Upper lobe of right lung (tissue), 1 donor: ENCODE data around the gene NEB. TPM values are rescaled to one million over a fixed set of nuclear protein-coding genes. Genes with fewer than 3 reads are reported as not detected.

Experiments used
- ATAC-seq: fragments of 200-7000 bp; cut with Tn5 transposase; one replicate; pipeline ENCODE4 v1.9.1; 2020; ENCODE audit warnings: mild to moderate bottlenecking, moderate library complexity
- DNase-seq: peaks from one replicate; pipeline ENCODE4 v3.0.0-alpha.2; 2020
- H3K27ac ChIP-seq: fragments of 200-600 bp; one replicate; pipeline ENCODE4 v1.8.0; 2022
- H3K27me3 ChIP-seq: fragments of 200-600 bp; one replicate; pipeline ENCODE4 v1.8.0; 2022; ENCODE audit warnings: mild to moderate bottlenecking
- H3K36me3 ChIP-seq: fragments of 200-600 bp; one replicate; pipeline ENCODE4 v1.8.0; 2022
- H3K4me1 ChIP-seq: fragments of 200-600 bp; one replicate; pipeline ENCODE4 v1.8.0; 2022
- H3K4me3 ChIP-seq: fragments of 200-600 bp; one replicate; pipeline ENCODE4 v1.8.0; 2022; ENCODE audit warnings: mild to moderate bottlenecking
- H3K9me3 ChIP-seq: fragments of 200-600 bp; one replicate; pipeline ENCODE4 v1.8.0; 2022
- intact Hi-C: fragments of 100-400 bp; cut with DNase I; formaldehyde crosslinking; loops from one replicate; pipeline ENCODE4 v1.11.0; 2022
- total RNA-seq: library from RNA; stranded (reverse); fragmentation: NEBNext Ultra II Directional; extraction: Animal tissue kit (Norgen Biotek cat#: 25700); gene quantifications from one replicate; pipeline ENCODE4 v1.2.1, GENCODE V29; 2021
- TF ChIP-seq, protein P1 (sequence below): fragments of 200-600 bp; IDR thresholded peaks from one replicate; pipeline ENCODE4 v1.8.0; 2022; ENCODE audit warnings: antibody characterized with exemption
- donor health status: DM: no; HTN: yes; CAD: no; lungs with severe emphysema.

Gene NEB
- total RNA-seq, 1 donor from 2014 or later: 1.9 TPM

DNA sequence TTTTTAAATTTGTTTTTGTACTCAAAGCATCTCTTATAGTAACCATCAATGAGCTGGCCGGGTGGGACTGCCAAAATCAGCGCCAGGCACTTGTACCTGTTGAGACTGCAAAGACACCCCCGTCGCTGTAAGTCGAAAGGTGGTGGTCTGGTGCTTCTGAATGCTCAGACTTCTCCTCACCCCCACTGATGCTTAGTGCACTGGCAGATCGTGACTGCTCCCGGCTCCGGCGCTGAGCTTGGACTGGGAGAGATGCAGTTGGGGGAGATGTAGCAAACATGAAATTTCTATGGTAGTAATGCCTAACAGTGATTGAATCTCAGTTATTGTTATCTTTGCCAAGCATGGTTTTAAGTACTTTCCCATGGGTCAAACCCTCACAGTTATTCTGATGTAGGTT is 244.0 kb downstream of the NEB start:
- Histone ChIP-seq H3K9me3 (no peaks in the 10 kb centered on the region), H3K4me3 (no peak overlapping the region), H3K4me1 (no peaks in the 10 kb centered on the region), H3K27me3 (no peaks in the 10 kb centered on the region), H3K36me3 (peaks cover 7% of the 10 kb centered on the region), H3K27ac (no peak overlapping the region)
- no peak for ATAC-seq
- DNase-seq: no peak
- TF ChIP-seq, protein P1, sequence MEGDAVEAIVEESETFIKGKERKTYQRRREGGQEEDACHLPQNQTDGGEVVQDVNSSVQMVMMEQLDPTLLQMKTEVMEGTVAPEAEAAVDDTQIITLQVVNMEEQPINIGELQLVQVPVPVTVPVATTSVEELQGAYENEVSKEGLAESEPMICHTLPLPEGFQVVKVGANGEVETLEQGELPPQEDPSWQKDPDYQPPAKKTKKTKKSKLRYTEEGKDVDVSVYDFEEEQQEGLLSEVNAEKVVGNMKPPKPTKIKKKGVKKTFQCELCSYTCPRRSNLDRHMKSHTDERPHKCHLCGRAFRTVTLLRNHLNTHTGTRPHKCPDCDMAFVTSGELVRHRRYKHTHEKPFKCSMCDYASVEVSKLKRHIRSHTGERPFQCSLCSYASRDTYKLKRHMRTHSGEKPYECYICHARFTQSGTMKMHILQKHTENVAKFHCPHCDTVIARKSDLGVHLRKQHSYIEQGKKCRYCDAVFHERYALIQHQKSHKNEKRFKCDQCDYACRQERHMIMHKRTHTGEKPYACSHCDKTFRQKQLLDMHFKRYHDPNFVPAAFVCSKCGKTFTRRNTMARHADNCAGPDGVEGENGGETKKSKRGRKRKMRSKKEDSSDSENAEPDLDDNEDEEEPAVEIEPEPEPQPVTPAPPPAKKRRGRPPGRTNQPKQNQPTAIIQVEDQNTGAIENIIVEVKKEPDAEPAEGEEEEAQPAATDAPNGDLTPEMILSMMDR: no peak
- intact Hi-C loops: no loop called here

DNA sequence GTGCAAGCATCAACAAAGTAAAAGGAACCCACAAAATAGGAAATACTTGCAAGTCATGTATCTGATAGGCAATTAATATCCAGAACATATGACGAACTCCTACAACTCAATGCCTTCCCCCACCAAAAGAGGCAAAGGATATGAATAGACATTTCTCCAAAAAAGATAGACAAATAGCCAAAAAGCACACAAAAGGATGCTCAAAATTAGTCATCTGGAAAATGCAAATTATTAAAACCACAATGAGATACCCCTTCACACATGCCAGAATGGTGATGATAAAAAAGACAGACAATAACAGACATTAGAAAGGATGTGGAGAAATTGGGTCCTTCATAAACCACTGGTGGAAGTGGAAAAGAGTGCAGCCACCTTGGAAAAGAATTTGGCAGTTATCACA is 248.2 kb downstream of the NEB start:
- H3K4me1 ChIP-seq: no peaks in the 10 kb centered on the region
- ATAC-seq (no peak), DNase-seq (no peak)
- no peaks in the 10 kb centered on the region for H3K9me3 ChIP-seq
- TF ChIP-seq, protein P1: no peak
- no peak overlapping the region for H3K27ac ChIP-seq
- no peaks in the 10 kb centered on the region for H3K27me3 ChIP-seq
- intact Hi-C loops: no loop called here
- H3K36me3 ChIP-seq: peaks cover 17% of the 10 kb centered on the region
- no peak overlapping the region for H3K4me3 ChIP-seq

DNA sequence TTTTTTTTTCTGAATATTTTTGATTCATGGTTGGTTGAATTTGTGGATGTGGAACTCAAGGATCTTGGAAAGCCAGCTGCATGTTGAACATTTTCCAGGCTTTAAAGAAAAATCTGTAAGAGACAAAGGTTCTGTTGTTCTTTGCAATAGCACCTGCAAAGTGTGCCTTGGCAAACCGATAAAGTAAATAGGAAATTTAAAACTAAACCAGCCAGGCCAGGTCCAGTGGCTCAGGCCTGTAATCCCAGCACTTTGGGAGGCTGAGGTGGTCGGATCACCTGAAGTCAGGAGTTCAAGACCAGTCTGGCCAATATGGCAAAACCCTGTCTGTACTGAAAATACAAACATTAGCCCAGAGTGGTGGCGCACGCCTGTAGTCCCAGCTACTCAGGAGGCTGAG is 250.2 kb downstream of the NEB start:
- Histone ChIP-seq H3K27me3 (no peaks in the 10 kb centered on the region), H3K27ac (no peak overlapping the region), H3K9me3 (no peaks in the 10 kb centered on the region), H3K4me1 (no peaks in the 10 kb centered on the region), H3K4me3 (no peak overlapping the region), H3K36me3 (peaks cover 25% of the 10 kb centered on the region)
- TF ChIP-seq, protein P1: no peak
- intact Hi-C loops: no loop called here
- no peak for ATAC-seq
- no peak for DNase-seq

DNA sequence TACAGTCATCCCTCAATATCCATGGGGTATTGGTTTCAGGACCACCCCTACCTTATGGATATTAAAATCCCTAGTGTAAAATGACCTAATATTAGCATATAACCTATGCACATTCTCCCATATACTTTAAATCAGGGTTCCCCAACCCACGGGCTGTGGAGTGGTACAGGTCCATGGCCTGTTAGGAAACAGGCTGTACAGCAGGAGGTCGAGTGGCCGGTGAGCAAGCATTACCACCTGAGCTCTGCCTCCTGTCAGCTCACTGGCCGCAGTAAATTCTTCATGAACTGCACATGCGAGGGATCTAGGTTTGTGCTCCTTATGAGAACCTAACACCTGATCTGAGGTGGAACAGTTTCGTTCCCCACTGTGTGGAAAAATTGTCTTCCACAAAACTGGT is 250.7 kb downstream of the NEB start:
- no peak overlapping the region for H3K4me3 ChIP-seq
- H3K36me3 ChIP-seq: peaks cover 25% of the 10 kb centered on the region
- H3K27me3 ChIP-seq: no peaks in the 10 kb centered on the region
- H3K27ac ChIP-seq: no peak overlapping the region
- no peak for DNase-seq
- intact Hi-C loops: no loop called here
- no peaks in the 10 kb centered on the region for H3K9me3 ChIP-seq
- TF ChIP-seq, protein P1: no peak
- no peaks in the 10 kb centered on the region for H3K4me1 ChIP-seq
- ATAC-seq: no peak

DNA sequence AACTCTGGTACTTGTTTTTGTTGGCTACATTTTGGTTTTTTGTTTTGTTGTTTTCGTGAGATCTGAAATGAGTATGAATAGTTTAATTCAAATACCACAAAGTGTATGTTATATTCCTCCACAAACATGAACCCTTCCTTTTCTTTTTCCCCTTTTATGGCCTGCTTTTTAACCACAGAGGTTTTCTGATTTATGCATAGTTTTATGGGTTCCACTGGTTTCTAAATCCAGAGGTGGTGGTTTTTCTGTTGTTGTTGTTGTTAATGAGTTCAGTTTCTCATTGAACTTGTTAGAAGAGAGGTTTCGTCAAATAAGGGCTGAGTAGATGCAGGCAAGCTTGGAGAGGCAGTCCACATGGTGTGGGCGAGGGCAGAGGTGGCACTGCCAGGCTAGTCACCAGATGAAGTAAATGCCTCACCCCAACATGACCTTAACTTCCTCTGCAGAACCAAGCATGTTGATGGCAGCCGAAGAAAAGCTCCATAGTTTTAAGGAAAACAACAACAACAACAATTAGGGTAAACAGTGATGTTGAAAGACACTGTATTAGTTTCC is 252.0 kb downstream of the NEB start:
- Histone ChIP-seq H3K27me3 (no peaks in the 10 kb centered on the region), H3K27ac (no peak overlapping the region), H3K4me1 (no peaks in the 10 kb centered on the region), H3K4me3 (no peak overlapping the region), H3K9me3 (no peaks in the 10 kb centered on the region), H3K36me3 (peaks cover 28% of the 10 kb centered on the region)
- intact Hi-C loops: no loop called here
- TF ChIP-seq, protein P1: no peak
- peak; percentile 83 for ATAC-seq
- DNase-seq: no peak

DNA sequence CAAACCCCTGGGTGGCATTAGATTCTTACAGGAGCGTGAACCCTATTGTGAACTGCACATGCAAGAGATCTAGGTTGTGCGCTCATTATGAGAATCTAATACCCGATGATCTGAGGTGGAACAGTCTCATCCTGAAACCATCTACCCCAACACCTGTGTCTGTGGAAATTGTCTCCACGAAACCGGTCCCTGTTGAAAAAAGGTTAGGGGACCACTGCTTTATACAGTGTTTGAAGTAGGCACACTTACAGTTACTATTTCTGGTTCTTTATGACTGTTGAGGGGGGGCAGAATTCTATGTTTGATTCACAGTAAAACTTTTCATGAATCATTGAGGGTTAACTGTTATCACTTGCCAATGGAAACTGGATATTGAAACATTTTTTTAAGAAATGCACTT is 252.5 kb downstream of the NEB start:
- ATAC-seq (no peak), DNase-seq (no peak)
- Histone ChIP-seq H3K27ac (no peak overlapping the region), H3K36me3 (peaks cover 33% of the 10 kb centered on the region), H3K27me3 (no peaks in the 10 kb centered on the region), H3K9me3 (no peaks in the 10 kb centered on the region), H3K4me1 (no peaks in the 10 kb centered on the region), H3K4me3 (no peak overlapping the region)
- TF ChIP-seq, protein P1: no peak
- intact Hi-C loops: no loop called here
